A673 (cell line): ENCODE data around the gene ZNF428. TPM values are rescaled to one million over a fixed set of nuclear protein-coding genes. Genes with fewer than 3 reads are reported as not detected.
A peak's percentile ranks its signal among the peaks of the same experiment; 100 is the strongest.

Experiments used
- BruUV-seq: library from RNA; stranded (reverse); fragments of 400-500 nt; replicated peaks from 2 replicates; lab custom pipeline; 2021; lab: Mats Ljungman, UMichigan
- CTCF ChIA-PET: fragments of 300-600 bp; sonication (Branson Sonifier 250); formaldehyde crosslinking; loops from one replicate; lab custom pipeline; 2022; ENCODE audit warnings: antibody characterized with exemption; lab: Charles Lee
- POLR2A ChIA-PET: fragments of 300-600 bp; sonication (Branson Sonifier 250); formaldehyde crosslinking; loops from one replicate; lab custom pipeline; 2022; ENCODE audit warnings: antibody characterized with exemption; ENCODE audit not compliant: low non-redundant PET; lab: Charles Lee
- DNase-seq: peaks from one replicate; pipeline ENCODE4 v3.0.0-alpha.2; 2015; ENCODE audit warnings: low spot score
- H3K27ac ChIP-seq: fragments of 200-600 bp; sonication (generic); 2 replicates; pipeline ENCODE4 v1.5.1; 2016; ENCODE audit warnings: mixed run types, low read depth, mild to moderate bottlenecking, mixed read lengths, antibody characterized with exemption, low read length; ENCODE audit not compliant: poor library complexity, severe bottlenecking
- H3K27me3 ChIP-seq: fragments of 200-600 bp; sonication (generic); replicated peaks from 2 replicates; pipeline ENCODE4 v1.6.1; 2017; ENCODE audit warnings: mixed run types, low read depth, mild to moderate bottlenecking, mixed read lengths, antibody characterized with exemption, low read length; ENCODE audit not compliant: insufficient read depth, poor library complexity
- H3K36me3 ChIP-seq: fragments of 200-600 bp; sonication (generic); 2 replicates; pipeline ENCODE4 v1.6.1; 2016; ENCODE audit warnings: mixed run types, mild to moderate bottlenecking, mixed read lengths, antibody characterized with exemption, low read length; ENCODE audit not compliant: insufficient read depth, poor library complexity, severe bottlenecking
- H3K4me1 ChIP-seq: fragments of 200-600 bp; sonication (generic); 2 replicates; pipeline ENCODE4 v1.6.1; 2017; ENCODE audit warnings: mixed run types, mild to moderate bottlenecking, mixed read lengths, antibody characterized with exemption, low read length; ENCODE audit not compliant: insufficient read depth, poor library complexity, severe bottlenecking
- H3K4me3 ChIP-seq: fragments of 200-600 bp; sonication (generic); 2 replicates; pipeline ENCODE4 v1.5.1; 2016; ENCODE audit warnings: low read depth, mixed run types, mild to moderate bottlenecking, mixed read lengths, low read length; ENCODE audit not compliant: poor library complexity, severe bottlenecking
- H3K9me3 ChIP-seq: fragments of 200-600 bp; sonication (generic); 2 replicates; pipeline ENCODE4 v1.6.1; 2016; ENCODE audit warnings: mixed run types, low read depth, mild to moderate bottlenecking, mixed read lengths, antibody characterized with exemption, low read length; ENCODE audit not compliant: poor library complexity, severe bottlenecking
- CTCF ChIP-seq: fragments of 300-800, 200-600 bp; sonication (generic); conservative IDR thresholded peaks from 2 replicates; pipeline ENCODE4 v1.5.1; 2017; ENCODE audit warnings: low read depth, mild to moderate bottlenecking, antibody characterized with exemption, low read length, moderate library complexity, mixed read lengths
- EZH2 ChIP-seq: fragments of 200-600 bp; sonication (generic); IDR thresholded peaks from 2 replicates; pipeline ENCODE4 v1.6.1; 2017; ENCODE audit warnings: borderline replicate concordance, low read depth, mild to moderate bottlenecking, mixed read lengths, antibody characterized with exemption, low read length; ENCODE audit not compliant: poor library complexity, severe bottlenecking
- intact Hi-C: fragments of 100-400 bp; cut with micrococcal nuclease; formaldehyde crosslinking; loops from one replicate; pipeline ENCODE4 v1.10.0; 2022; ENCODE audit not compliant: unreplicated experiment
- total RNA-seq: library from RNA; stranded (reverse); gene quantifications from 2 replicates; pipeline ENCODE4 v1.2.3, GENCODE V29; 2021

The ZNF428 gene
- total RNA-seq, 1 experiment from 2014 or later: 65.7 TPM

- H3K27ac ChIP-seq: peak overlapping the region; percentile 86
- DNase-seq: no peak
- BruUV-seq: no TSS peak
- peaks cover 16% of the 10 kb centered on the region for H3K36me3 ChIP-seq
- ChIA-PET POLR2A (no interaction called here), CTCF (no interaction called here)
- intact Hi-C loops: no loop called here
- no peak overlapping the region for H3K4me3 ChIP-seq
- no peaks in the 10 kb centered on the region for H3K9me3 ChIP-seq
- no peaks in the 10 kb centered on the region for H3K27me3 ChIP-seq
- H3K4me1 ChIP-seq: peaks cover 40% of the 10 kb centered on the region
- no peak for TF ChIP-seq CTCF
Observed at GRCh38 chr19:43563816-43564457, 55.5 kb downstream of the ZNF428 start.

GRCh38 chr19:43562698-43563241 is 56.7 kb downstream of the ZNF428 start:
- Histone ChIP-seq H3K27me3 (no peaks in the 10 kb centered on the region), H3K4me1 (peaks cover 40% of the 10 kb centered on the region), H3K4me3 (no peak overlapping the region), H3K27ac (peak overlapping the region; percentile 86), H3K36me3 (peaks cover 22% of the 10 kb centered on the region), H3K9me3 (no peaks in the 10 kb centered on the region)
- no peak for TF ChIP-seq CTCF
- no peak for TF ChIP-seq EZH2
- BruUV-seq: no TSS peak
- DNase-seq: peak; percentile 97
- intact Hi-C loops: no loop called here
- ChIA-PET POLR2A (interaction anchor here (0.5 kb wide), 1 partner anchor 107 kb away, joined by 4 read pairs; the partner anchor contains the start of gene PLAUR), CTCF (interaction anchor here (0.6 kb wide), 1 partner anchor 17 kb away, joined by 3 read pairs; no protein-coding TSS in a partner anchor)

- CTCF ChIA-PET: interaction anchor here (0.6 kb wide), 1 partner anchor 16 kb away, joined by 3 read pairs; no protein-coding TSS in a partner anchor
Observed at GRCh38 chr19:43562226-43562697, 57.2 kb downstream of the ZNF428 start.

More at GRCh38 chr19:43562226-43562697, 57.2 kb downstream of the ZNF428 start:
- DNase-seq: no peak
- Histone ChIP-seq H3K4me1 (peaks cover 40% of the 10 kb centered on the region), H3K4me3 (no peak overlapping the region), H3K36me3 (peaks cover 22% of the 10 kb centered on the region), H3K9me3 (no peaks in the 10 kb centered on the region), H3K27me3 (no peaks in the 10 kb centered on the region), H3K27ac (peak overlapping the region; percentile 86)
- BruUV-seq: no TSS peak
- no peak for TF ChIP-seq EZH2
- POLR2A ChIA-PET: no interaction called here
- intact Hi-C loops: no loop called here
